ENCODE measurements around the gene CDKN1B.
"Not testable (repeated sequence)": the region's sequence is repeated elsewhere in the genome, so short reads cannot be mapped to it uniquely, and the experiment has no call there.

Gene CDKN1B

DNA sequence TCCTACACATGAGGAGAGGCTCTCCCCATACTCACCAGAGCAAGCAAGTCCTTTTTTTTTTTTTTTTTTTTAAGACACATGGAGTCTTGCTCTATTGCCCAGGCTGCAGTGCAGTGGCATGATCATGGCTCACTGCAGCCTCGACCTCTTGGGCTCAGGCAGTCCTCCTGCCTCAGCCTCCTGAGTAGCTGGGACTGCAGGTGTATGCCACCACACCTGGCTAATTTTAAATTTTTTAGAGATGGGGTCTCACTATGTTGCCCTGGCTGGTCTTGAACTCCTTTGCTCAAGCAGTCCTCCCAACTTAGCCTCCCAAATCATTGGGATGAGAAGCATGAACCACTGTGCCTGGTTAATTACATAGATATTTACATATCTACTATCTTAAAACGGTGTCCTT, 21.0 kb downstream of the CDKN1B start:
- peaks cover 15% of the 10 kb centered on the region for H3K4me1 ChIP-seq (ENCODE audit: control insufficient read depth, insufficient read depth, low read length, poor library complexity, severe bottlenecking)
- not testable (repeated sequence) for H3K4me3 ChIP-seq (ENCODE audit: extremely low read depth, insufficient read depth, low read length, poor library complexity, severe bottlenecking); H3K27ac ChIP-seq (ENCODE audit: low read depth, low read length, severe bottlenecking); H3K36me3 ChIP-seq (ENCODE audit: control insufficient read depth, insufficient read depth, low read length); H3K9me3 ChIP-seq (ENCODE audit: control insufficient read depth, low read length)
- WGBS, 2 experiments (ENCODE audit: insufficient coverage in 2 of 2) = 20 to 43% methylated on average over 1 of the region's 2 CpGs

DNA sequence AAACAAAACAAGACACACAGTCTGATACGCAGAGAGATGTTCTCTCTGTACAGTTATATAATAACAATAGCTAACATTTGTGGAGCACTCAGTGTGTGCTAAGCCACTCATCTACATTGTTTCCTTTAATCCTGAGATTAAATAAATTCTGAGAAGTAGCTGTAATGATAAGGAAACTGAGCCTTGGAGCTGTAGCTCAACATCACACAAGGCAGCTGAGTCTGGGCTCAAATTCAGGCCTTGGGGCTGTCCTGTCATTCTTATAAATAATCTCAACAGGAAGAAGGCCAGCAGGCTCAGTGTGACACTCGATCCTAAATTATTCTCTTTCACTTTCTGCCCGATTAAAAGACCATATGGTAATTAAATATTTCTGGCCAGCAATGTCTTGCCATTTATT, 24.5 kb downstream of the CDKN1B start:
- H3K27ac ChIP-seq (ENCODE audit: low read depth, low read length, severe bottlenecking) = no peak overlapping the region
- no peak overlapping the region for H3K4me3 ChIP-seq (ENCODE audit: extremely low read depth, insufficient read depth, low read length, poor library complexity, severe bottlenecking)
- H3K4me1 ChIP-seq (ENCODE audit: control insufficient read depth, insufficient read depth, low read length, poor library complexity, severe bottlenecking) = no peaks in the 10 kb centered on the region
- WGBS, 2 experiments (ENCODE audit: insufficient coverage in 2 of 2) = 80% methylated on average over 2 of the region's 3 CpGs; no CpG with 5 or more reads in 1 of the 2 experiments
- H3K36me3 ChIP-seq (ENCODE audit: control insufficient read depth, insufficient read depth, low read length) = no peaks in the 10 kb centered on the region
- H3K9me3 ChIP-seq (ENCODE audit: control insufficient read depth, low read length) = no peaks in the 10 kb centered on the region

DNA sequence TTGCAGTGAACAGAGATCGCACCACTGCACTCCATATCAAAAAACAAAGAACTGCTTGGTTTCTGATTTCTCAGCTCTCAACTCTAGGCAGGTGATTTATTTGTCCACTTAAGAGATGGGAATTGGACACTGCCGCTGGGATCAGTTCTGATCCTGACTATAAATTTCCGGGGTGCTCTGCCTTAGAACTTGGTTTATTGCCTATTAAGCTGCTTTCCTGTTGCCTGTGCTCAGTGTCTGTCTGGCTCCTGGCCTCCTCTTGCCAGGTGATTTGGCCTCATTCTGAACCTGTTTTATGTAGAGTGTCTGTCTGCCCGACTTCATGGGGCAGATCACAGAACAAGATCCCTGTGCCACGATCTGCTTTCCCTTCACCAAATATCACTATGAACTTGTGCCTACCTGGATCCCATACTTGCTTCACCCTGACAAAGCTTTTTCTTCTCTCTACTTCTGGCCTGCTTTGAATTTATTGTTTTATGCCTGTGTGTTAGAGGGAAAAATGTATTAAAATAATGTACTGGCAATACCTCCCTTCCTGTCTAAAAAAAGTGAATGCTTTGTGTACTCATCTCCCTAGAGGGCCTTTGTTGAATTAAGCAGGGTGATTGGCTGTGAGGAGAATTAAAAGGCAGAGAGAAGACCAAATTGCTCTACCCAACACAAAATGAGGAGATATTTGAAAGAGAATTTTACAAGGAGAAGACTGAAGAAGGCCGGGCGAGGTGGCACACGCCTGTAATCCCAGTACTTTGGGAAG, 27.6 kb downstream of the CDKN1B start:
- 84 to 94% methylated on average over 4 to 7 of the region's 8 CpGs for WGBS, 2 experiments (ENCODE audit: insufficient coverage in 2 of 2)
- H3K27ac ChIP-seq (ENCODE audit: low read depth, low read length, severe bottlenecking) = no peak overlapping the region
- H3K9me3 ChIP-seq (ENCODE audit: control insufficient read depth, low read length) = no peaks in the 10 kb centered on the region
- H3K4me1 ChIP-seq (ENCODE audit: control insufficient read depth, insufficient read depth, low read length, poor library complexity, severe bottlenecking) = no peaks in the 10 kb centered on the region
- H3K36me3 ChIP-seq (ENCODE audit: control insufficient read depth, insufficient read depth, low read length) = no peaks in the 10 kb centered on the region
- H3K4me3 ChIP-seq (ENCODE audit: extremely low read depth, insufficient read depth, low read length, poor library complexity, severe bottlenecking) = no peak overlapping the region

DNA sequence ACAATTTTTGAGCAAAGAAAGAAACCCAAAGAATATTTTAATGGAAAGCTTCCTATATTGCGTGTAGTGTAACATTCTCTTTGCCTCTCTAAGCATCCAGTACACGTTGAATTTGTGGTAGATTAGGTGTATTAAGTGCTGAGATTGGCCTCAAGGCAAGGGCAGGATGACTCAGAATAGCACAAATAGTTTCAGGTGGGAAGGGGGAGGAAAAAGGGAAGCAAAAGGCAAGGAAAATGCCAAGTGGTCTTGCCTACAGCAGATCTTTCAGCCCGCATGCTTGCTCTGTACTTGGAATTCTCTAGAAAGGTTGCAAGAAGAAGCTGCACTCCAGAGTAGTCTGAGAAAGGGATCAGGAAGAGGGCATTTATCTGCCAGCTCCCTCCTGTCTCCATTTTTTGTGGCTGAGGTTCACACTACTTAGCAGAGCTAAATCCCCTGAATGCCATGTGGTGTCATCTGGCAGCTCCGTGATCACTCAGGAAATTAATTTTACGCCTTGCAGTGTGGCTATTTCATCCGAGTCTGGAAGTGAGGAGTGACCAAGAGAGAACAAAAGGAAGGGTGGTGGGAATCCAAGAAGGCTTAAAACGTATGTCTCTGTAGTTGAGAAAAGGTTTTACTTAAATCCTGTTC, 28.5 kb downstream of the CDKN1B start:
- no peaks in the 10 kb centered on the region for H3K36me3 ChIP-seq (ENCODE audit: control insufficient read depth, insufficient read depth, low read length)
- no peaks in the 10 kb centered on the region for H3K9me3 ChIP-seq (ENCODE audit: control insufficient read depth, low read length)
- no peak overlapping the region for H3K27ac ChIP-seq (ENCODE audit: low read depth, low read length, severe bottlenecking)
- H3K4me3 ChIP-seq (ENCODE audit: extremely low read depth, insufficient read depth, low read length, poor library complexity, severe bottlenecking) = no peak overlapping the region
- WGBS, 2 experiments (ENCODE audit: insufficient coverage in 2 of 2) = 78 to 95% methylated on average over 3 to 5 of the region's 7 CpGs
- no peaks in the 10 kb centered on the region for H3K4me1 ChIP-seq (ENCODE audit: control insufficient read depth, insufficient read depth, low read length, poor library complexity, severe bottlenecking)

DNA sequence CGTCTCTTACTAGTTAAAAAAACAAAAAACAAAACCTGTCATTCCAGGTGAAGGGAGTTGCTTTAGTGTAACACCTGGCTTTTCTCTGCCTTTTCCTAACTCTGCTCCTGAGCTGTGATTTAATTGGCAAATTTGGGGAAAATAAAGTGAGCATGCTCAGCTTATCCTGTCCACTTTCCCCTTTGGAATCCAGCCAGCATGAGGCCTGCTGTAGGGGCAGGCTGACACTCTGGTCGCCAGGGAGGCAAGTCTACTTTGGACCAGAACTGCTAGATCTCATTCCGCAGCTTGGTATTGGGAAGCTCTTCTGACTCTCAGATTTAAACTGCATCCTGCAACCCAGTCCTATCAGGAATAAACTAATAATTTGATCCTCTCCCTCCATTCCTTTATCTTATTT, 30.1 kb downstream of the CDKN1B start:
- Histone ChIP-seq H3K4me3 (ENCODE audit: extremely low read depth, insufficient read depth, low read length, poor library complexity, severe bottlenecking) (no peak overlapping the region), H3K27ac (ENCODE audit: low read depth, low read length, severe bottlenecking) (no peak overlapping the region), H3K9me3 (ENCODE audit: control insufficient read depth, low read length) (no peaks in the 10 kb centered on the region), H3K4me1 (ENCODE audit: control insufficient read depth, insufficient read depth, low read length, poor library complexity, severe bottlenecking) (no peaks in the 10 kb centered on the region), H3K36me3 (ENCODE audit: control insufficient read depth, insufficient read depth, low read length) (no peaks in the 10 kb centered on the region)
- WGBS, 2 experiments (ENCODE audit: insufficient coverage in 2 of 2) = 88 to 94% methylated on average over 1 to 2 of the region's 3 CpGs

DNA sequence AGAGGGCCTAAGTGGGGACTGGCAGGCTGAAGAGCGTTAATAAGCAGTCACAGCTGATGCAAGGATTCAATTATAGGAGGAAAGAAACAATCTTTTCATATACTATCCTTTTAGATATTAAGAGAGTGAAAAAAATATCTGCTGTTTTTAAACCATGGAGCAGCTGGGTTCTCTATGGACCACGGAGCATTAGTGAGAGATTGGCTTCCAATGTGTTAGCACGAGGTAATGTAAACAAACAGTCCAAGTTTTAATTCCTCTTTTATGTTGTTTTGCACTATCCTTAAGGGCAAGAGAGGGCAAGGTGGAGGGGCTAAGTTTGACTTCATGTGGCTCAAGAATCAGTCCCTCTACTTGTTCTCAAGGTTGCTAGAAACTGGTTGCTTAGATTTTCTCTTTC, 30.9 kb downstream of the CDKN1B start:
- Histone ChIP-seq H3K4me3 (ENCODE audit: extremely low read depth, insufficient read depth, low read length, poor library complexity, severe bottlenecking) (no peak overlapping the region), H3K9me3 (ENCODE audit: control insufficient read depth, low read length) (no peaks in the 10 kb centered on the region), H3K36me3 (ENCODE audit: control insufficient read depth, insufficient read depth, low read length) (no peaks in the 10 kb centered on the region), H3K4me1 (ENCODE audit: control insufficient read depth, insufficient read depth, low read length, poor library complexity, severe bottlenecking) (no peaks in the 10 kb centered on the region), H3K27ac (ENCODE audit: low read depth, low read length, severe bottlenecking) (no peak overlapping the region)
- 100% methylated on average over 1 to 2 of the region's 3 CpGs for WGBS, 2 experiments (ENCODE audit: insufficient coverage in 2 of 2)

DNA sequence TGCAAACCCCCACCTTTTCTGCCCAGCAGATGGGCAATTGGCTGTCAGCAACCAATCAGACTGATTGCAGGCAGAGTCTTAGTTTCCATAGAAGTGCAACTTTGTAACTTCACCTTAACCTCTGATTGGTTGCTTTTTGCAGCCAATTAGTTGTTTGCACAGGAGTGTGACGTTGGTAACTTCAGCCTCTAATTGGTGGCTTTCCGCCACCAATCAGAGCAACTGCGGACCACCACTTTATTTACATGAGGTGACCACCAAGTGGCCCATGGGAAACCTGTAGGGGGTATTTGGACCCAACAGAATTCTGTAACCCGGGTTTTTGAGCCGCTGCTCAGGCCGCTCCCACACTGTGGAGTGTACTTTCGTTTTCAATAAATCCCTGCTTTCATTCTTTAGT, 32.3 kb downstream of the CDKN1B start:
- no peak overlapping the region for H3K4me3 ChIP-seq (ENCODE audit: extremely low read depth, insufficient read depth, low read length, poor library complexity, severe bottlenecking)
- H3K27ac ChIP-seq (ENCODE audit: low read depth, low read length, severe bottlenecking) = no peak overlapping the region
- 89 to 98% methylated on average over 5 of the region's 7 CpGs for WGBS, 2 experiments (ENCODE audit: insufficient coverage in 2 of 2)
- no peaks in the 10 kb centered on the region for H3K4me1 ChIP-seq (ENCODE audit: control insufficient read depth, insufficient read depth, low read length, poor library complexity, severe bottlenecking)
- H3K9me3 ChIP-seq (ENCODE audit: control insufficient read depth, low read length) = no peaks in the 10 kb centered on the region
- H3K36me3 ChIP-seq (ENCODE audit: control insufficient read depth, insufficient read depth, low read length) = no peaks in the 10 kb centered on the region

DNA sequence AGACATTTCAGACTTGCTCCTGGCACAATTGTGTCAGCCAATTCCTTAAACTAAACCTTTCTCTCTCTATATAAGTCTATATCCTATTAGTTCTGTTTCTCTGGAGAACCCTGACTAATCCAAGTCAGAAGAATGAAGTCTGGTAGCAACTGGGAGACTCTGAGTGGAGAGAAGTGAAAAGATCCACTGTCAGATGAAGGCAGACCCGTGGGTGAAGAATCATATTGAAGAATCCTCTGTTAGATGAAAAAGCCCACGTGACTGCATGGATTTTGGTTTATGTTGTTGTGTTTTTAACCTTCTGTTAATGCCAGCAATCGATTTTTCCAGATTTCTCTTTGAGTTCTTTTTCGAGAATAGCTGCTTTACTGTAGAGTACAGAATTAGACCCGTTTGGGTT, 38.8 kb downstream of the CDKN1B start:
- no peaks in the 10 kb centered on the region for H3K36me3 ChIP-seq (ENCODE audit: control insufficient read depth, insufficient read depth, low read length)
- WGBS, 2 experiments (ENCODE audit: insufficient coverage in 2 of 2) = 72 to 87% methylated on average over 5 of the region's 5 CpGs
- H3K4me3 ChIP-seq (ENCODE audit: extremely low read depth, insufficient read depth, low read length, poor library complexity, severe bottlenecking) = no peak overlapping the region
- H3K9me3 ChIP-seq (ENCODE audit: control insufficient read depth, low read length) = no peaks in the 10 kb centered on the region
- peaks cover 8% of the 10 kb centered on the region for H3K4me1 ChIP-seq (ENCODE audit: control insufficient read depth, insufficient read depth, low read length, poor library complexity, severe bottlenecking)
- H3K27ac ChIP-seq (ENCODE audit: low read depth, low read length, severe bottlenecking) = no peak overlapping the region

DNA sequence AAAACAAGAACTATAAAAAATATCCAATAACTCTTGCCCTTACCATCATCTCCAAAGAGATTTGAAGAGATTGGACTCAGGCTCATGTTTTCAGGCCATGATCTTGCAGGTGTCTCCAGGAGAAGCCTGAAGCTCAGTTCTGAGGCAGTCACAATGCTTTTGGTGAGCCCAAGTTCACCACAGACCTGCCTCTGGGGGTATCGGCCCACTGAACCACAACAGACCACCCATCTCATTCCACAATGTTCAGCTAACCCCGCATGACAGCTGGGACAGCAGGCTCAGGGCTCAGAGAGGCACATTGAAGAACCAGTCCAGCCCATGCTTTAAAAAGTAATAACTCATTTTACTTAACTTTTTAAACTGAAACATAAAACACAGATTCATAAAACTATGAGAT, 40.0 kb downstream of the CDKN1B start:
- Histone ChIP-seq H3K36me3 (ENCODE audit: control insufficient read depth, insufficient read depth, low read length) (no peaks in the 10 kb centered on the region), H3K9me3 (ENCODE audit: control insufficient read depth, low read length) (no peaks in the 10 kb centered on the region), H3K4me1 (ENCODE audit: control insufficient read depth, insufficient read depth, low read length, poor library complexity, severe bottlenecking) (peaks cover 8% of the 10 kb centered on the region), H3K27ac (ENCODE audit: low read depth, low read length, severe bottlenecking) (no peak overlapping the region), H3K4me3 (ENCODE audit: extremely low read depth, insufficient read depth, low read length, poor library complexity, severe bottlenecking) (no peak overlapping the region)
- WGBS, 2 experiments (ENCODE audit: insufficient coverage in 2 of 2) = 100% methylated on average over 1 of the region's 2 CpGs

DNA sequence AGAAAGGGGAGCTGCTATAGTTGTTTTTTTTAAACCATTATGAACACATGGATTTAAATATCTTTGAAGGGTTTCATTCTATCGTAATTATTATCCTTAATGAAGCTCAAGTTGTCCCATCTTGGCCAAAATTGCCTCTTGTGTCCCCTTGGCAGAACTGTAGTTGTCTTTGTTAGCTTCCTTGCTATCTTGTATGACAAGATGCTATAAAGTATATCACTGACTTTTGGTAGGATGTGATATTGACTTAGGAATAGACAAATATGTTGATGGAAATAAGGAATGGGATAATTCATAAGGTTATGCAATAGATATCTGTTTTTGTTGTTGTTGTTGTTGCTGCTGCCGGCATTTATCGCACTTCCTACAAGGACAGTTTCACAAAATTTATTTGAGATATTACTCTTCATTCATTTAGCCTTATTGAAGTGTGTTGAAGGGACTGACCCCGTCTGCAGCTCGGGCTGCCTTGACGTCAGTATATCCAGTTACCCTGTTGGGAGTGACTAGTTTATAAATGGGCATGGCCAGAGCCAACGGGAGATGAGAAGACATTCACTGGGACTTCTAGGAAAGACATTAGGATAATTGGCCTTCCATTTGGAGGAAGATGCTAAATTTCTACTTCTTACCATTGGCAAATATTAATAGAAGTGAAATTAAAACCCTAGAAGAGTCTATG, 42.2 kb downstream of the CDKN1B start:
- Histone ChIP-seq H3K4me1 (ENCODE audit: control insufficient read depth, insufficient read depth, low read length, poor library complexity, severe bottlenecking) (peaks cover 8% of the 10 kb centered on the region), H3K4me3 (ENCODE audit: extremely low read depth, insufficient read depth, low read length, poor library complexity, severe bottlenecking) (no peak overlapping the region), H3K36me3 (ENCODE audit: control insufficient read depth, insufficient read depth, low read length) (no peaks in the 10 kb centered on the region), H3K27ac (ENCODE audit: low read depth, low read length, severe bottlenecking) (no peak overlapping the region), H3K9me3 (ENCODE audit: control insufficient read depth, low read length) (no peaks in the 10 kb centered on the region)
- 96% methylated on average over 4 of the region's 7 CpGs; no CpG with 5 or more reads in 1 of the 2 experiments for WGBS, 2 experiments (ENCODE audit: insufficient coverage in 2 of 2)

DNA sequence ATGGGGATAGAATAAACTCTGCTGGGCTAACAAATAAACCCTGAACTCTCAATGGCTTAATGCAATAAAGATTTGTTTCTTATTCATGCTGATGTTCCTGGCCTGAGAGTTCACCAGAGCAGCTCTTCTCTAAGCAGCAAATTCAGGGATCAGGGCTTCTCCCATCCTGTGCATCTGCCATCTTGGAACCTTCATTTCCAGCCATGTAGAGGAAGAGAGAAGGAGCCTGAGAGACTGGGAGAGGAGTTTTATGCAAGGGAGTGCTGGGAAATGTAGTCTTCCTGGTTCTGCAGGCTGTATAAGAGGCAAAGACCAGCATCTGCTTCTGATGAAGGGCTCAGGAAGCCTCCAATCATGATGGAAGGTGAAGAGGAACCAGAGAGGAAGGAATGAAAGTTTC, 47.7 kb downstream of the CDKN1B start:
- no peaks in the 10 kb centered on the region for H3K36me3 ChIP-seq (ENCODE audit: control insufficient read depth, insufficient read depth, low read length)
- no peaks in the 10 kb centered on the region for H3K4me1 ChIP-seq (ENCODE audit: control insufficient read depth, insufficient read depth, low read length, poor library complexity, severe bottlenecking)
- no peak overlapping the region for H3K27ac ChIP-seq (ENCODE audit: low read depth, low read length, severe bottlenecking)
- H3K9me3 ChIP-seq (ENCODE audit: control insufficient read depth, low read length) = no peaks in the 10 kb centered on the region
- H3K4me3 ChIP-seq (ENCODE audit: extremely low read depth, insufficient read depth, low read length, poor library complexity, severe bottlenecking) = no peak overlapping the region
